HG03432 (cell line): ENCODE results near the gene MBTD1.
"Not testable (repeated sequence)": the region's sequence is repeated elsewhere in the genome, so short reads cannot be mapped to it uniquely, and the experiment has no call there.

Experiments
- ATAC-seq: cut with Tn5 transposase; IDR thresholded peaks from one replicate; pipeline ENCODE4 v1.9.1; 2021; ENCODE audit warnings: mild to moderate bottlenecking, moderate library complexity; ENCODE audit not compliant: unreplicated experiment

Gene MBTD1

DNA sequence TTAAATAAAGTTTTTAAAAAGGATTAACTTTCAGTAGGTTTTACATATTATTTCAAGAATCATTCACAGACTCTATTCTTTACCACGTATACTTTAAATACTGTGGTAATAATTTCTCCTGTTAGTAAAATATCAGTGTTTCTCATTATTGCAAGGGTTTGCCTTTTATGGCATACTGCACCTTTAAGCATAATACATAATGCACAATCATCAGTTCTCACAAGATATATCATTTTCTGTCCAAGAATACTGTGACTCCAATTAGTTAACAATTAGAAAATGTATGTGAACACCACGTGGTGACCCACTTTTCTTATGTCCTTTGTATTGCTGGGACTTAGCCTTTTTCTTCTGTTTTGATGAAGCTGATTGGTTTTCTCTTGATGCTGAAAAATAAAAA is 68.0 kb downstream of the MBTD1 start:
- ATAC-seq: no peak

DNA sequence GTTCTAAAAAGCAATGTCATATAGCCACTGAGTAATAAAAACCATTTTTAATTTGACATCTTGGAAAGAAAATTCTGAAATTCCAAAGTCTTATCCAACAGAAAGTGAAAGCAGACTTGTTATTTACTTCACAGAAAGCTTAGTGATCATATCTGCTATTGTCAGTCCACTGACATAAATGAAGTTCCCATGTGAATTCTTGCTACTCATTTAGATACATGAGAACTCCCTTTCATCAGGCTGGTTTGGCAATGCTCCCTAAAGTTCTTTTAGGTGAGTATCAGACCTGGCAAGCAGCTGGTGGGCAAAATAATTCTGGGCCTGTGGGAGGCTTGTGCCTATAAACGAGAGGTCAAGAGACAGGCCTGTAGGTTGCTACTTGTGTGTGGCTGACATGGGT is 70.2 kb downstream of the MBTD1 start:
- ATAC-seq: no peak

DNA sequence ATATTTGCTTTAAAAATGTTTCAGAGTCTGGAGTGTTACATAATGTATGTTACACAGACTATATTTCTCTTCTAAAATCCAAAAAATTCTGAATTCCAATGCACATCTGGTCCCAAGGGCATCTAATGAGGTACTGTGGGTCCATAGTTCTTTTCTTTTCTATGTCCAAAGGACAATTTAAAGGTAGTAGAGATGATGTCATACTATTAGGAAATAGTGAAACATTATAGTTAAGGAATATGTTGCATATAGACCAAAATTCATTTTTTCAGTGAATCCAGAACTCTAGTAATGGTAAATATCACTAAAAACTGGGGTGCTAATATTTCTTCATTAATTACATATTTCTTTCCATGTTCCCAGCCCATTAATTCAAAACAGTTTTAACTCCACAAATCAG is 70.7 kb downstream of the MBTD1 start:
- no peak for ATAC-seq

DNA sequence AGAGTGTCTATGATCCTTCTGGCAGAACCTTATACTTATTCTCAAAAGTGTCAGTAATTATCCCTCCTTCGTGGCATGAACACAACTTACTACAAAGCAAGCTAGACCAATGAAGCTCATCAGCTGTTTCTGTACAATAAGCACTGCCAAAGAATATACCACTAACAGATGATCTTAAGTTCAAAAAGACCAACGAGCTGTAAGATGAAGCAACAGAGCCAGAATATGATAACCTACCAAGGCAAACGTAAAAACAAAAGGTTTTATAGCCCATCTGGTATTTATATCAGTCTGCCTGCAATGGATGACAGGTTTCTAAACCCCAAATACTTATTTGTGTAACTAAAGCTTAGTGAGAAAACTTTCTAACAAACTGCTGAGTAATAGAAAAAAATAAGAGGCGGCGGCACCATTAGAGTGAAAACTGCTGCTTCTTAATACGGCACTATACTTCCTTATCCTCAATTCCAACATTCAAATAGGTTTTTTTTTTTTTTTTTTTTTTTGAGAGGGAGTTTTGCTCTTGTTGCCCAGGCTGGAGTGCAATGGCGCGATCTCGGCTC is 71.5 kb downstream of the MBTD1 start:
- no peak for ATAC-seq

DNA sequence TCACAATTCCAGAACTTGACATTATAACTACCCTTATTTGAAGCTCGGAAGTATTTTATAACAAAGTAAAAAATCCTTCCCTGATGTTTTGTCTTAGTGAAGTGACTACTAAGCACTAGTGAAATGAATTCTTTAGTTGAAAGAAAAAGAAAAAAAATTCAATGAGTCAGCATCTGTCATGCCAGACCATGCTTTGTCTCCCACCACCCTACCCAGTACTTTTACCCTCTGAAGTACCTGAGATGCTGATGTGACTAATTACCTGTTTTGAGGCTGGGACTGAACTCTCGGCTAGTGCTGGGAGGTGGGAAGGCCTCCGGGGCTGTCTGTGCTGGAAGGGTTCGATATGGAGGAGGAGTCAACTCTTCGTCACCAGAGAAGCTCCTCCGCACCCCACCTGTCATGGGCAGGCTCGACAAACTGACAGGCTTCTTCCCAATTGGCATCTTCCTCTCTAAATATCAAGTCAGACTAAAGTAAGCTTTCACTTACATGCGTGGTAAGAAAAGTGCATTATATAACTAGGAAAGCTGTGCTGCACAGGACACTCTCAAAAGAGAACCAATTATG is 74.0 kb downstream of the MBTD1 start:
- no peak for ATAC-seq

DNA sequence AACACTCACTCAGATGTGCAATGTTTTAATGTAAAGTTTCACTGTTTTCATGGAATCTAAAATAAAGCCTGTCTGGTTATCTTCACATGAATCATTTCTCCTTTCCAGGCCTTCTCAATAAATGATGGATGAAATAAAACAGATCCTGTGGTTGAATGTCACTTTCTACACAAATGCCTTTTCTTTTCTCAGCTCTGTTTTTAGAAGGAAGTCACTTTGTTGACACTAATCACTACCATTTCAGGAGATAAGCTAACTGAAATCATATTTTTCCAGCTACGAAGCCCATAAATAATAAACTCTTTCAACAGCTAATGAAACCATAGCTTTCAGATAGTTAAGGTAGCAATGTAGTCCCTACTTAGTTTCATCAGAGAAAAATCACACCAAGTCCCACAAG is 75.7 kb downstream of the MBTD1 start:
- no peak for ATAC-seq

DNA sequence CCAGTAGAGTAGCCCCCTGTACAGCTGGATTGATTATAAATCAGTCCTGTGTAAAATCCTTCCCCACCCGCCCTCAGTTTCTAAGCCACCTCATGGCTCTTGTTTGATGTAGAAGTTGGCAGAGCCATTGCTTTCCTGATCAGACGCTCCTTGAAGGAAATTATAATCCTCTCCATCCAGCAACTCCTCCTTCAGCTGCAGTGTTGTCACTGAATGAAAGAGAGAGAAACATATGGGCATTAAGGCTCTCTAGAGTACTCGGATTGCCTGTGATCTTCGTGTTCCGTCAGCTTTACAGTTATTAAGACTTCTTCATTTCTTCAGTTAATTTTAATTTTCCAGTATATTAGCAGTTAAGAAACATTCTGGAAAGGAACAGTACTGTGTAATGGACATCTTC is 79.4 kb downstream of the MBTD1 start:
- ATAC-seq: no peak

DNA sequence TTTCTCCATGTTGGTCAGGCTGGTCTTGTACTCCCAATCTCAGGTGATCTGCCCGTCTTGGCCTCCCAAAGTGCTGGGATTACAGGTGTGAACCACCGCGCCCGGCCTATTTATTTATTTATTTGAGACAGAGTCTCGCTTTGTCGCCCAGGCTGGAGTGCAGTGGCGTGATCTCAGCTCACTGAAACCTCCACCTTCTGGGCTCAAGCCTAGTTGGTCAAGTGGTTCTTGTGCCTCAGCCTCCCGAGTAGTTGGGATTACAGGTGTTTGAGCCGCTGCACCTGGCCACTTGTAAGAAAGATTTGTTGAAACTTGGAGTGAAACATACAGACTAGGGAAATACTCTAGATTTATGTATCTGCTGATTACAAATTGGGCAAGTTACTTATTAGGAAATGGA is 87.8 kb downstream of the MBTD1 start:
- ATAC-seq: not testable (repeated sequence)

DNA sequence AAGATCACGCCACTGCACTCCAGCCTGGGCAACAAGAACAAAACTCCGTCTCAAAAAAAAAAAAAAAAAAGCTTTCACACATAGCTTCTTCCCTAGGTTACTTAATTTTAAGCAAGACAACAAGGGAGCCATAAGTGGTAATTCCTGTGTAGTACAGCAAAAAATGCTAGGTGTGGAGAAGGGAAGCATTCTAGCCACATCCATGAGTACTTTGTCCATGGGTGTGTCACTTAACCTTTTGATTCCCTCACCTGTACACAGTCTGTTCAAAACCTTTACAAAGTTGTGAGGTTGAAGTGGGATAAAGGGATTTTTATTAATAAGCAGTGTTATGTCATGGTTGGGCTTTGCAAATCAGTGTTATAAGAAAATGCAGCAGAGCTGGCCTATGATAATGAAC is 89.1 kb downstream of the MBTD1 start:
- no peak for ATAC-seq

DNA sequence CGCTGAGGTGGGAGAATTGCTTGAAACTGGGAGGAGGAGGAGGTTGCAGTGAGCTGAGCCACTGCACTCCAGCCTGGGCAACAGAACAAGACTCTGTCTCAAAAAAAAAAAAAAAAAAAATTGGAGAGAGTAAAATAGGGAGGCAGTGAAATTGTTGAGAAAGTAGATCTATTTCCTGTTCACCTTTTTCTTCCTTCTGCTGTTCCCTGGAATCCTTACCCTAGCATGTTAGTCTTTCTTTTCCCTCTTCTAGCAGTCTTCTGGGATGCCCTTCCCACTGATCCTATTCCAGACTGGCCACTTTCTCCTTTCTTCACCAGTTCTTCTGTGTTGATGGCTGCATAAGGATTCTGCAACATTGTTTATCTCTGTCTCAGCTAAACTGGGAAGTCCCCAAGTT is 90.5 kb downstream of the MBTD1 start:
- ATAC-seq: no peak

DNA sequence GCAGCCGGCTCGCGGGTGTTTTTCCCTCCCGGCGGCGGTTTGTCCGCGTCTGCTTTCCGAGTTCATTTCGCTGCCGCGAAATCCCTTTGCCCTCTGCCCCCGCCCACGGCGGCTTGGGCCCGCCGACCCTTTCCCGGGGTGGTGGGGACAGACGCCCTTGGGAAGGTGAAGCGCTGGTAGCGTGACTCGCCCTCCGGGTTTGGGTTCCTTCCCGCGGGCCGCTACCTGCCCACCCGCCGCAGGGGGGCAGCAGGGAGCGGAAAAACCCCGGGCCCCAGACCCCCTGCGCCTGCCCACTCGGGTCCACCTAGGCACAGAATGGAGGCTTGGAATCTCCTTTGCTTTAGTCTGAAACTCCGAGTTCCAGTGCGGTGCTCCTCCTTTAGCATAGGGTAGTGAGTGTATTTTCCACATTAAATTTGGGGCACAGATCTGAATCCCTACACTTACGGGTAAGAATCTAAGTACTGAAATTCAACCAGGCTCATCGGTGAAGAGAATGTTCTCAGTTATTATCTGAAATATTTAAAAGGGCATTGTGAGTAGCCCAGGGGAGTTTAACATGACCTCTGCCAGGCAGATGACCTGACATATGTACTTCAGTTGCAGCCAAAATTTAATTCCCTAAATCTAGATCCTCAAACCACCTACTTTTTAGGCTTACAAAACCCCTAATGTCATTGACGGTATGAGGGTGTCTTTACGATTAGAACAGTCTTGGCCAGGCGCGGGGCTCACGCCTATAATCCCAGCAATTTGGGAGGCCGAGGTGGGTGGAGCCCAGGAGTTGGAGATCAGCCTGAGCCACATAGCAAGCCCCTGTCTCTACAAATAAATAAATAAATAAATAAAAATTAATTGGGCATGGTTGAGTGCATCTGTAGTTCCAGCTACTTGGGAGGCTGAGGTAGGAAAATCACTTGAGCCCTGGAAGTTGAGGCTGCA is 92.6 kb downstream of the MBTD1 start:
- peak; percentile 59 for ATAC-seq

DNA sequence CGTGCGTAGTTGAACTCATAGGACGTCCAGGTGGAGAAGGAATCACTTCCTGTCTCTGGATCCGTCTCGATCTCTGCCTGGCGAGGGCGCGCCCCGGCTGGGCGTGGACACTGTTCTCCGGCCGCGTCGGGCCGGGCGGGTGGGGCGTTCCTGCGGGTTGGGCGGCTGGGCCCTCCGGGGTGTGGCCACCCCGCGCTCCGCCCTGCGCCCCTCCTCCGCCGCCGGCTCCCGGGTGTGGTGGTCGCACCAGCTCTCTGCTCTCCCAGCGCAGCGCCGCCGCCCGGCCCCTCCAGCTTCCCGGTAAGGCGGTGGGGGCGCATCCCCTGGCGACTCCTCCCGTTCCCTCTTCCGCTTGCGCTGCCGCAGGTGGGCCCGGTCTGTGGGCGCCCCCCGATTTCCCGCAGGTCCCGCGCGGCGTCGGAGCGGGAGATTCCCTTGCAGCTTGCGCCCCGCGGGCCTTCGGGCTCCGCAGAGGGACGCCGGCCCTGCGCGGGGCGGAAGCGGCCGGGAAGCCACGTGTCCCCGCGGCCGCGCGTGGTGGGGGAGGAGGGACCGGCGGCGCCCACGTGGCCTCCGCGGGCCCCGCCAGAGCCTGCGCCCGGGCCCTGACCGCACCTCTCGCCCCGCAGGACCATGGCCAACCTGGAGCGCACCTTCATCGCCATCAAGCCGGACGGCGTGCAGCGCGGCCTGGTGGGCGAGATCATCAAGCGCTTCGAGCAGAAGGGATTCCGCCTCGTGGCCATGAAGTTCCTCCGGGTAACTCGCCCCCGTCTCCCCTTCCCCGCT is 93.5 kb downstream of the MBTD1 start, which contains the start of gene NME2:
Gene NME2 (plus strand): TSS at position 214 of the 789 bp plus-strand sequence. CDS start 420 bp downstream, at position 634.
- peak; percentile 93 for ATAC-seq

DNA sequence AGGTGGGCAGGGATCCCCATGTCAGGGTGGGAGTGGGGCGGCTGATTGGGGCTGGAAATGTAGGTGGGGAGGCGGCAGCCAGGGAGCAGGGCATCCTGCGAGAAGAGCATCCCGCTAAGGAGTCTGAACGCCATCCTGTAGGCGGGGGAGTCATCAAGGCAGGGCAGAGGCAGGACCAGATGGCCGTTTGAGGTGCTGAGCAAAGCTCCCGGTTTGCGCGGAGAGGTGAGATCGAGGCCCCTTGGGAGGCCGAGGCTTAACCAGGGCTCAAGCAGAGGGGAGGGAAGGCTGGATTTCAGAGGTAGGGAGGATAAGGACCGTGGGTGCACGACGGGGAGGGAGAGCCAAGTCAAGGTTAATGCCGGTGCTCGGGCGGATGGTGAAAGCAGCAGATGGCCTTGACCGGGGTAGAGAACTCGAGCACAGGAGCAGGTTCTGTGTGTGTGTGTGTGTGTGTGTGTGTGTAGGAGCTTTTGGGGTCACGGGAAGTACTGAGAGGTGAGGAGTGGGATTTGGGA is 94.1 kb downstream of the MBTD1 start:
- peak; percentile 0 for ATAC-seq

DNA sequence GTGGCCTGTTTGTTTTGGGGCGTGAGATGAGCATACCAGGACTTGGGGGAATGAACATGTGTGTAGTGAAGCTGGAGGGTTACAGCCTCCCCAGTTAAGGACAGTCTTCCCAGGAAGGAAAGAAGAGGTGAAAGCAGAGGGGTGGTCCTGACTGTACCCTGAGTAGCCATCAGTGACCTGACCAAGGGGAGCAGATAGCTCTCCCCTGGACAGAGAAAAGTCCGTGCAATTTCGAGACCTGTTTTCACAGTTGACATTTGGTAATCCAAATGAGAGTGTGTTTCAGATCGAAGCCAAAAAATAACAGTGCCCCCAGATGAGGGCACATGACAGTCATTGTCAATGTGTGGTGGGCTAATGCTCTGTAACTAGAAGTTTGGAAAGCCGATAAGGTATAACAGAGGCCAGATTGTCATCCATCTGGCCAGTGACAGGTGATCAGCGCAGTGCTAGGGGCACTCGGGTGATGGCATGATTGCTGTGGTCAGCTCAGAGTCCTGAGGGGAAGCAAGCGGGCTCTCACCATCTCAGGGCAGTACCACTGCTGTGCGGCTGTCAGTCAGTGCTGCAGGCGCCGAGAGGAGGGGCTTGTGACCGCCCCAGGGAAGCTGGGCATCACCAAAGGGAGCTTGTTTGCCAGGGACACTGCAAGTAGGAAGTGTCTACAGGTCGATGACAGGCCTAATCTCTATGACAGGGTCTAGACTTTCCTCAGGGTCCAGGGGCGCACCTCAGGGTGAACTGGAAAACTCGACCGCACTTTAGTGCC is 94.8 kb downstream of the MBTD1 start:
- ATAC-seq: no peak

DNA sequence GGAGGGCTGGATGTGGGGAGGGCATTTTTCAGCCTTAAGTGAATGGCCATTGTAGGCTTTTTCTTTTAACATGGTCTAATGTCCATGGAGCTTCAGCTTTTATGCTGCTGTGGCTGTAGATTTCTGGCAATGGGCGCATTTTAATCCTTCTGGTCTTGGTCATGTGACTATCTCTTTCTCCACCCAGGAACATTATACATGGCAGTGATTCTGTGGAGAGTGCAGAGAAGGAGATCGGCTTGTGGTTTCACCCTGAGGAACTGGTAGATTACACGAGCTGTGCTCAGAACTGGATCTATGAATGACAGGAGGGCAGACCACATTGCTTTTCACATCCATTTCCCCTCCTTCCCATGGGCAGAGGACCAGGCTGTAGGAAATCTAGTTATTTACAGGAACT is 98.3 kb downstream of the MBTD1 start:
- no peak for ATAC-seq

DNA sequence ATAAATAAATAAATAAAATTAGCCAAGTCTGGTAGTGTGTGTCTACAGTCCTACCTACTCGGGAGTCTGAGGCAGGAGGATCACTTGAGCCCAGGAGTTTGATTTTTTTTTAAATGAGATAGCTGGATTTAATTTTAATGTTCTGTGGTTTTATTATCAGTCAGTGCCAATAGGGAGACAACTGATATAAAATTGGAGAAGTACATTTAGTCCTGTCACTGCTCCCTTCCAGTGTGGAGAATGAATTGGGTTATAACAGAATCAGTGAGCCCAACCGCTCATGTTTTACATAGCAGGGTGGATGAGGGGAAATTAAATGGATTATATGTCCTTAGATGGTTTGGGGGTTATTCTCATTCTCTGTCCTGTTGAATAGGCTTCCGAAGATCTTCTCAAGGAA is 100.2 kb downstream of the MBTD1 start:
- ATAC-seq: no peak

DNA sequence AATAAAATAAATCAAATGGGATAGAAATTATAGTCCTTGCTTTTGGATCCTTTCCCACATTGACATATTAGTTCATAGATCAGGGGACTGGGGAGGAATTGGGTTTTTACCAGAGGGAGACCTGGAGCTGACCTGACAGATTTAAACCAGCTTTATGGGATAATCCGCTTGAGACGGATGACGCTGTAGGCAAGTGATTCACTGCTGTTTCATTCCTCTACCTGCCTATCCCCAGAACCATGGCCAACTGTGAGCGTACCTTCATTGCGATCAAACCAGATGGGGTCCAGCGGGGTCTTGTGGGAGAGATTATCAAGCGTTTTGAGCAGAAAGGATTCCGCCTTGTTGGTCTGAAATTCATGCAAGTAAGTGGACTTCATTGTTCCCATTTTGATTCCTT is 104.4 kb downstream of the MBTD1 start:
- ATAC-seq: no peak

DNA sequence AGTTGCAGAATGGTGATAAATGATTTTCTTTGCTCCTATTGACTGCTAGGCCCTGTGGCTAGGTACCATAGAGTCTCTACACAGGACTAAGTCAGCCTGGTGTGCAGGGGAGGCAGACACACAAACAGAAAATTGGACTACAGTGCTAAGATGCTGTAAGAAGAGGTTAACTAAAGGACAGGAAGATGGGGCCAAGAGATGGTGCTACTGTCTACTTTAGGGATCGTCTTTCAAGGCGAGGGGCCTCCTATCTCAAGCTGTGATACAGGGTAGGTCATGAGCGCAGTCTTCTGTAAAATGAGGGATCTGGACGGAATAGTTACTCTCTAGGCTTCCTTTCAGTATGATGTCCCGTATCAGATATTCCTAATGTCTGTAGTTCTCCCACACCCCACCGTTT is 105.7 kb downstream of the MBTD1 start:
- ATAC-seq: no peak

DNA sequence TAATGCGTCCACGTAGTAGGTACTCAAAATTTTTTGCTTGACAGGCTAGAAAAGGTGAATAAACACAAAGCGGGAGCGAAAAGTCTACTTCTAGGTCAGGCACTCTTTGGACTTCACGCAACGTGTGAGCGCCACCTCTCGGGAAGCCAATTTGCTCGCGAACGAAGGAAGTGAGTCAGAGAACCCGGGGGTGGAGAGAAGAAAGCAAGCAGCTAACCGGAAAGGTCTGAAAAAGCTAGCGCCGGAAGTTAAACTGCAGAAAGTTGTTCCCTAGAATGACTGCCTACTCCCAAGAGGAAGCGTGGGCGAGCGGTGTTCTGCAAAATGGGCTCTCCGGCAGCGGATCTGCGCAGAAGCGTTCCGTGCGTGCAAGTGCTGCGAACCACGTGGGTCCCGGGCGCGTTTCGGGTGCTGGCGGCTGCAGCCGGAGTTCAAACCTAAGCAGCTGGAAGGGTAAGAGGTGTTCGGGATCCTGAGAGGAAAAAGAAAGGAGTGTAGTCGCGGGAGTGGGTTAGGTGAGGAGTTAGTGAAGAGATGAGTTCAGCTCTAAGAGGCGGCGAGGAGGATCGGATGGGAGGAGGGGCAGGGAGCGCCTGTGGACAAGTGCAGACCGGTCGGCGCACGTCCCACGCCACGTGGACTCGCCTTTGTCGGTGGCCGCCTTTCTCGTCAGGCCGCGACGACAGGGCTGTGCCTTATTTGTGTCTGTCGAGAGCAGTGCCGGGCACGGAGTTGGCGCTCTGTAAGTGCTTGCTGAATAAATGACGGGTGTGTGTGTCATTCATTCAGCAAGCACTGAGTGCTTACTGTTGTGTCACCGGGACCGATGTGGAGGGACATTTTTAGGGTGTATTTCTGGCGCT is 106.4 kb downstream of the MBTD1 start, which contains the start of gene NME1:
Gene NME1 (plus strand): TSS at position 350 of the 863 bp plus-strand sequence. CDS start 2,096 bp downstream, outside the sequence.
- ATAC-seq: peak; percentile 93
